Activated CD8-positive, alpha-beta memory T cell treated with anti-CD3 and anti-CD28 coated beads, Interleukin-2, amount 50 U/mL, for 24 hours (primary cell): ENCODE measurements around the gene CTDSP2.
"Not testable (repeated sequence)": the region's sequence is repeated elsewhere in the genome, so short reads cannot be mapped to it uniquely, and the experiment has no call there.

Experiments used
- DNase-seq: peaks from one replicate; pipeline ENCODE4 v3.0.0-alpha.2; 2020; ENCODE audit errors: extremely low read depth

Gene CTDSP2, protein sequence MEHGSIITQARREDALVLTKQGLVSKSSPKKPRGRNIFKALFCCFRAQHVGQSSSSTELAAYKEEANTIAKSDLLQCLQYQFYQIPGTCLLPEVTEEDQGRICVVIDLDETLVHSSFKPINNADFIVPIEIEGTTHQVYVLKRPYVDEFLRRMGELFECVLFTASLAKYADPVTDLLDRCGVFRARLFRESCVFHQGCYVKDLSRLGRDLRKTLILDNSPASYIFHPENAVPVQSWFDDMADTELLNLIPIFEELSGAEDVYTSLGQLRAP

DNA sequence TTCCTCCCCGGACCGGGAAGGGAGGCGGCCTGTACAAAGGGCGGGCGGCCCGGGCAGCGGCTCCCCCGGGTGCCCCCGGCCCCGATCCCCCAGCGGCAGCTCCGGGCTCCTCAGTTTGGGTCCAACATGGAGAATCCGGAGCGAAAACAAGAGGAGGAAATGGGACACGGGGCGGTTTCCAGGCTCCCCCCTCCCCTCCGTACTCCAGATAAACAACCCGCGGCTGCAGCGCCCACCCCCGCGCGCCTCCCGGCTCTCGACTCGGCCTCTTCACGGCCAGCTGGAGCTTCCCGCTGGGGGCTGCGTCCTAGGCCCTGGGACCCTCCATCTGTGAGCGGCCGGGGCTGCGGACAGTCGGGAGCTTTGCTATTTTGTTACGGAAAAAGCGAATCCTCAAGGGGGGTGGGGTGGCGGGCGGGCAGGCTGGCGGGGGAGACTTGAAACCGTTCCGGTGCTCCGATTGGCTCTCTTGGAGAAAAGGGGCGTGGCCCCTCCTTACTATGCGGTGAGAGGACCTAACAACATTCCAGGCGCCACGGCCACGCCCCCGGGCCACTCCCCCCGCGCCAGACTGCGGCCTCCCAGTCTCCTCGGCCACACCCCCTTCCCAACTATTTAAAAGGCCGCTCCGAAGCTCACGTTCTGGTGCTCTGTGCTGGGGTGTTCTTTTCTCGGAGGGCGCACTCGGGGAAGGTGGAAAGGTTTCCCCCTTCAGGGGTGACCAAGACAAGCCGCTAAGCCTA is at the start of gene CTDSP2:
CTDSP2 (minus strand) TSS at position 153 of the 743 bp plus-strand sequence. CDS start 294 bp downstream, outside the sequence.
- peak; percentile 71 for DNase-seq

DNA sequence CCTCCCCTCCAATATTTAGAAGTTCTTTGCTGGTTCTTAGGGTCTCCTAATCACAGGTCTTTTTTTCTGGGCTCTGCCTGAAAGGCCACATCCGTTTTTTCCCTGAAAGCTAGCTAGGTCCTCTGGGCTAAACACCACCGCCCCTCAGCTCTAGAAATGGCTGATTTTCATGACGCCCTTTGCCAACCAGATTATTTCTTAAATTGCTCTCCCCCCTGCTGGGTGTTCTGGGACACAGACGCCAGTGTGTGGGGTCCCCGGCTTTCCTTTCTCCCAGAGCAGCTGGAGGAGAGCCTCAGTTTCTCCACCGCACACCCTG is 49.5 kb upstream of the CTDSP2 start:
- no peak for DNase-seq

GRCh38 chr12:57895389-57896114 is 49.0 kb upstream of the CTDSP2 start:
- DNase-seq, result no peak

GRCh38 chr12:57894399-57895292 is 48.1 kb upstream of the CTDSP2 start:
- no peak for DNase-seq

GRCh38 chr12:57893431-57894353 is 47.2 kb upstream of the CTDSP2 start:
- no peak for DNase-seq

- DNase-seq, result no peak
These were observed 45.9 kb upstream of the CTDSP2 start for GRCh38 chr12:57892232-57892972.

- no peak for DNase-seq
These were observed 45.2 kb upstream of the CTDSP2 start for GRCh38 chr12:57891542-57892228.

- DNase-seq, result no peak
These were observed 43.9 kb upstream of the CTDSP2 start for GRCh38 chr12:57890191-57891115.

DNA sequence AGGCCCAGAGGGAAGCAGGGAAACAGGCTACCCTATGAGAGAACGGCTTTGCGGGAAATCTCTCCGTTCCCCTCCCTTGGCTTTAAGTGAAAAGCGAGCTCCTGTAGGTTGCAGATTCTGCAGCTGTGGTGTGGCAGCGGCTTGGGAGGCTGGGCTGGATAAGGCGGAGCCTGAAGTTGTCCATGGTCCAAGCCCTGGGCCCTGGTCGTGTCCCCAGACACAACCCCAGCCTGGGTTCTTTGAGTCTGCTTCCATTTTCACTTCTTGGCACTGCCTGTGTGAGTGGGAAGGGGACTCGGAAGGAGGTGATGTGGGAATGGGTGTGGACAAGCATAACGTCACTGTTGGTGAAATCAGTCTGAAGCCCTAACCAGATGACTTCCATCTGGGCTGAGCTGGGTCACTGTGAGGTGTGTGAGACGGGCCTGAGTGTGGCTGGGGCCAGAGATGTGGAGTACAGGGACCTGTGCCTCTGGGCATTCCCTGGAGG is 43.0 kb upstream of the CTDSP2 start:
- DNase-seq, result no peak

- no peak for DNase-seq
These were observed 42.1 kb upstream of the CTDSP2 start for GRCh38 chr12:57888409-57889157.

GRCh38 chr12:57887631-57888408 is 41.3 kb upstream of the CTDSP2 start:
- no peak for DNase-seq

DNA sequence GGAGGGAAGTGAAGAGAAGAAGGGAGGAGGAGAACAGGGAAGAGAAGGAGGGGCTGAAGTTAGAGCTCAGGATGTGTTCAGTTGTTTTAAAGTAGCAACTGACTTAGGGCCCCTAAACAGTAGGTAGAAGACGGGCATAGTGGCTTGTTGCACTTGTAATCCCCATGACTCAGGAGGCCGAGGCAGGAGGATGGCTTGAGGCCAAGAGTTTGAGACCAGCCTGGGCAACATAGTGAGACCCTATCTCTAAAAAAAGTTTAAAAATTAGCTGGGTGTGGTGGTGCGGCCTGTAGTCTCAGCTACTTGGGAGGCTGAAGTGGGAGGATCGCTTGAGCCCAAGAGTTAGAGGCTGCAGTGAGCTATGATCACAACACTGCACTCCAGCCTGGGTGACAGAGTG is 40.4 kb upstream of the CTDSP2 start:
- DNase-seq, result not testable (repeated sequence)

DNA sequence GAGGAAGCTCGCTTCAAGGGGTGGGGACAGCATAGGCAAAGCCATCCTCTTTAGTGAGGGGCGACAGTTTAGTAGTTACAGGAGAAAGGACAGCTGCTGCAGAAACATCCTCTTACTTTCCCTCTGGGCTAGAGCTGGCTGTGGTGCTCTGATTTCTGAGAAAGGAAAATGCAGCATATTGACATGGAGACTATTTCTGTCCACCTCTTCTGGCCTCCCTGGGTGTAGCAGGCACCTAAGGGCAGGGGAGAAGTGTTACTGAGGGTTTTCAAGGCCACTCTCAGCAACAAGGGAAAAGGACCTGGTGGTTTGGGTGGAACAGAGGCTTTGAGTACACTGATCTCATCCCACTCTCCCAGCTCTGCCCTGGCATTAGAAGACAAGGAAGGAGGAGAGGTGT is 40.0 kb upstream of the CTDSP2 start:
- no peak for DNase-seq

GRCh38 chr12:57885207-57885606 is 38.7 kb upstream of the CTDSP2 start:
- no peak for DNase-seq

DNA sequence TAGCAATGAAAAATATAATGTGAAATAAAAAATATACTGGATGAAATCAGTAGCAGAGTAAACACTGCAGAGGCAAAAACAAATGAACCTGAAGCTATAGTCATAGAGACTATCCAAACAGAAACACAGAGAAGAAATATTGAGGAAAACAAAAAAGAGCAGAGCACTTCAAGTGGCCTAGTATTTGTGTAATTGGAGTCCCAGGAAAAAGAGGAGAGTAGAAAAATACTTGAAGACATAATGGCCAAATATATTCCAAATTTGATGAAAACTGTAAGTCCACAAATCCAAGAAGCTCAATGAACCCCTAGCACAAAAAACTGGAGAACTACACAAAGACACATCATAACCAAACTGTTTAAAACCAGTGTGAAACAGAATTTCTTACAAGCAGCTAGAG is 37.2 kb upstream of the CTDSP2 start:
- DNase-seq, result no peak

GRCh38 chr12:57883057-57883456 is 36.5 kb upstream of the CTDSP2 start:
- no peak for DNase-seq

DNA sequence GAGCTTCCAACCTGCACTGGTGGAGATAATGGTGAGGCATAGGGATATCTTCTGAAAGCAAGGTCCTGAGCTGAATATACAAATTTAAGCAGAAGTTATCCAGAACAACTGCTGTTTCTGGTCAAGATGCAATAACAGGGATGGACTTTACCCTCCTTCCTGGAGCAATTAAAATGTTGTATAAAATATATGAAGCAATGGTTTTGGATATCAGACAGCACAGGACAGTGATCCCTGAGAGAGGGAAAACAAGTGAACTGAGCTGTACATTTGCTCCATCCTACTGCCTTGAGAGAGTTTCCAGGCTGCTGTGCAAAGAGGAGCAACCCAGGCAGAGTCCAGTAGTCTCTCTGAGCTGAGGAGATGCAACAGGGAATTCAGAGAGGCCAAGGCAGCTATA is 36.0 kb upstream of the CTDSP2 start:
- no peak for DNase-seq
